Hippocampal formation (tissue), 2 donors: ENCODE measurements around the gene WWOX.

Experiments
- DNase-seq, 2 donors: peaks; one replicate each; lab custom pipeline; 2025; lab: John Stamatoyannopoulos, UW

Gene WWOX

GRCh38 chr16:79175286-79176057 lies 1076.0 kb downstream of the WWOX start:
- DNase-seq = no peak

- no peak for DNase-seq
These were observed 1077.6 kb downstream of the WWOX start for GRCh38 chr16:79177018-79177417.

GRCh38 chr16:79181419-79181818 lies 1082.0 kb downstream of the WWOX start:
- DNase-seq = no peak

GRCh38 chr16:79182616-79183015 lies 1083.2 kb downstream of the WWOX start:
- no peak for DNase-seq

GRCh38 chr16:79183571-79183970 lies 1084.1 kb downstream of the WWOX start:
- DNase-seq = no peak

GRCh38 chr16:79184464-79185030 lies 1085.1 kb downstream of the WWOX start:
- no peak for DNase-seq

- no peak for DNase-seq
These were observed 1086.3 kb downstream of the WWOX start for GRCh38 chr16:79185711-79186110.

- DNase-seq = no peak
These were observed 1086.7 kb downstream of the WWOX start for GRCh38 chr16:79186196-79186595.

GRCh38 chr16:79188115-79188738 lies 1088.8 kb downstream of the WWOX start:
- no peak for DNase-seq

- DNase-seq = no peak
These were observed 1089.3 kb downstream of the WWOX start for GRCh38 chr16:79188739-79189122.

GRCh38 chr16:79190542-79190941 lies 1091.1 kb downstream of the WWOX start:
- DNase-seq = no peak

GRCh38 chr16:79191933-79192332 lies 1092.5 kb downstream of the WWOX start:
- DNase-seq = no peak

GRCh38 chr16:79192904-79193303 lies 1093.5 kb downstream of the WWOX start:
- no peak for DNase-seq

- DNase-seq = no peak
These were observed 1094.8 kb downstream of the WWOX start for GRCh38 chr16:79194291-79194690.

GRCh38 chr16:79195938-79196337 lies 1096.5 kb downstream of the WWOX start:
- DNase-seq = no peak

GRCh38 chr16:79201436-79201835 lies 1102.0 kb downstream of the WWOX start:
- DNase-seq = no peak

- DNase-seq = no peak
These were observed 1103.5 kb downstream of the WWOX start for GRCh38 chr16:79202977-79203376.

- no peak for DNase-seq
These were observed 1105.0 kb downstream of the WWOX start for GRCh38 chr16:79204486-79204885.

GRCh38 chr16:79206889-79207288 lies 1107.4 kb downstream of the WWOX start:
- DNase-seq = no peak

GRCh38 chr16:79209308-79209707 lies 1109.9 kb downstream of the WWOX start:
- peak in 1 of 2 donors; percentile 6 for DNase-seq

GRCh38 chr16:79210607-79211006 lies 1111.2 kb downstream of the WWOX start:
- no peak for DNase-seq

GRCh38 chr16:79211586-79211985 lies 1112.1 kb downstream of the WWOX start:
- peak in 1 of 2 donors; percentile 21 for DNase-seq

GRCh38 chr16:79212114-79212791 lies 1112.8 kb downstream of the WWOX start:
- DNase-seq = peak in 1 of 2 donors; percentile 11
